Erythroblast (primary cell): Measurements from ENCODE around the gene MYO1D.
"Not testable (repeated sequence)": the region's sequence is repeated elsewhere in the genome, so short reads cannot be mapped to it uniquely, and the experiment has no call there.

Source experiments
- DNase-seq, 2 experiments: peaks; one replicate each; lab custom pipeline; 2025; lab: John Stamatoyannopoulos, UW
- GATA1 ChIP-seq: IDR thresholded peaks from 2 replicates; pipeline ENCODE4 v1.6.1; 2011; ENCODE audit warnings: low read depth, mild to moderate bottlenecking, control low read depth, low read length, moderate library complexity
- POLR2A ChIP-seq: IDR thresholded peaks from 2 replicates; pipeline ENCODE4 v1.6.1; 2011; ENCODE audit warnings: mild to moderate bottlenecking, low read length

Gene MYO1D

DNA sequence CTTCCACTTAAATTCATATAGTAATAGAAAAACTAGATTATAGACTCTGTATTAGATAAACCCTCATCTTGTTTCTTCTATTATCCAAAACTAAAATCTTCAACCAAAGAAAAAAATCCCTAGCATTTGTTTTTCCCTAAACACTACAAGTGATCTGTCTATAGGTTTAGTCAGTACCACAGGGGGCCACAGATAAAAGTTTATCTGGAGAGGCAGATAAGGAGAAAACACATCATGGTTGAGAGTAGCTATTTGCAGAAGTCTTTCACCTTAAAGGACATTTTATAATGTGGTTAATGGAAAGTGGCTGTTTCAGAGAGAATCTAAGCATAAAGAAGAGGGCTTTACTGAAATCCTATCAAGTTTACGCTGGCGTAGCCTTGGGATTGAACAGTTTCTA, 230.0 kb downstream of the MYO1D start:
- TF ChIP-seq GATA1 (no peak), POLR2A (no peak)

DNA sequence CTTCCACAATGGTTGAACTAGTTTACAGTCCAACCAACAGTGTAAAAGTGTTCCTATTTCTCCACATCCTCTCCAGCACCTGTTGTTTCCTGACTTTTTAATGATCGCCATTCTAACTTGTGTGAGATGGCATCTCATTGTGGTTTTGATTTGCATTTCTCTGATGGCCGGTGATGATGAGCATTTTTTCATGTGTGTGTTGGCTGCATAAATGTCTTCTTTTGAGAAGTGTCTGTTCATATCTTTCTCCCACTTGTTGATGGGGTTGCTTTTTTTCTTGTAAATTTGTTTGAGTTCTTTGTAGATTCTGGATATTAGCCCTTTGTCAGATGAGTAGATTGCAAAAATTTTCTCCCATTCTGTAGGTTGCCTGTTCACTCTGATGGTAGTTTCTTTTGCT, 235.4 kb downstream of the MYO1D start:
- not testable (repeated sequence) for DNase-seq

More for the DNA sequence above, 230.0 kb downstream of the MYO1D start:
- DNase-seq, result peak in 1 of 2 experiments; percentile 24

DNA sequence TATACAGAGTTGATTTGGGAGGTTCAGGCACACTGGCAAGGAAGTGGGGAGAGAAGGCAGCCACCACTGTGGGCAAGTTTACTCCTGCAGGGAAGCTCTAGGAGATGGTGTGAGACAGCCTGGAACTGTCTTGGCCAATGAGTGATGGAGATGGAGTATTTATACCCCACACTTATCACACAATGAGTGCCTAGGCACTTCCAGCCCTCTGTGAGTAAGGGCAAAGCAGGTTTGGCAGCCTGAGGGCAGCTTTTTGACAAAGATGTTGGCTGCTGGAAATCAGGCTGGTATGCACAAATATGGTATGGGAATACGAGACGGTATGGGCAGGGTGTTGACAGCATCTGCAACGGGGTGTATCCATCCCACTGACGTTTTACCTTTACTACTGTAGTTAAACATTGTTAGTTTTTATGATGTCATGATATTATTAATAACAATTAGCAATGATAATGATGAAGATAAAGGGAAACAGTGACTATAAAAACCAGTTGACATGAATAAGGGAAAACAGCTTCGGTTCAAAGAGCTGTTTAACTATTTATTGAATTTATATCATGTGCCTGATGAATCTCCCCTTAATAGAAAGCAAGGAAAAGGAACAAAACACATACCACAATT, 240.2 kb downstream of the MYO1D start:
- DNase-seq, result no peak
- no peak for TF ChIP-seq GATA1
- no peak for TF ChIP-seq POLR2A

DNA sequence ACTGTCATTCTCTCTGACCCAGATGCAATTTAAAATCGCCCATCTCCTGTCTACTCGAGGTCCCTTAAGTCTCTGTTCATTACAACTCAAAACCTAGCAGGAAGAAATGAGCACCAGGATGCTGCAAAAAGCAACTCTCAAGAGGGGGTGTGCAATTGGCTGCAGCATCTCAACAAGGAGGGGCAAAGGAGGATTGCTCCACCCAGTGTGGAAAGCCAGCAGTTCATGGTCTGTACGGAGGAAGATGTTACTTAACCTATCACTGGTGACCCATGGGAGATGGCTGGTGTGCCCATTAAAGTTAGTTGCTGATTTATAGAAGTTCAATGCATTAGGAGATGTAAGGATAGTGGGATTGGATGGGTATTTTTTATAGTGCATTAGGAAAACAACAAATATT, 242.8 kb downstream of the MYO1D start:
- TF ChIP-seq GATA1 (no peak), POLR2A (no peak)
- DNase-seq, result no peak

DNA sequence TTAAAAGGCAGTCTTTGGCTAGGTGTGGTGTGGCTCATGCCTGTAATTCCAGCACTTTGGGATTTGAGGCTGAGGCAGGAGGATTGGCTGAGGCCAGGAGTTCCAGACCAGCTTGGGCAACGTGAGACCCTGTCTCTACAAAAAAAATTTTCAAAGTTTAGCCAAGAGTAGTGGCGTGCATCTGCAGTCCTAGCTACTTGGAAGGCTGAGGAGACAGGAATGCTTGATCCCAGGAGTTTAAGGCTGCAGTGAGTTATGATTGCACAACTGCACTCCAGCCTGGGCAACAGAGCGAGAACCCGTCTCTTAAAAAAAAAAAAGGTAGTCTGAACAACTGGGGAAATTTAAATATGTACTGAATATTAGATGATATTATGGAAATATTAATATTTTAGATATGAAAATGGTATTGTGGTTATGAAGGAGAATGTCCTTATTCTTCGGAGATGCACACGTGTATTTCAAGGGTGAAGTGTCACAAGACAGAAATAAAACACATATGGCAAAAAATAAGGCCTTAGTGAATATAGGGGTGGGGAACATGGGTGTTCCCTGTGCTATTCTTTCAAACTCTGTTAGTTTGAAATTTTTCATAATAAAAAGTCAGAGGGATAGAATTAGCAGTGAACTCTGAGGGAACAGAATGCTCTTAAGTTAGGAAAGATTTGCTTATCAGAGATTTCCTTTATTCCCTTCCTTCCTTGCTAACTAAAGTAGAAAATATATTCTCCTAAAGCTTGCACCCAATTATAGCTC, 245.4 kb downstream of the MYO1D start:
- TF ChIP-seq POLR2A (no peak), GATA1 (no peak)

DNA sequence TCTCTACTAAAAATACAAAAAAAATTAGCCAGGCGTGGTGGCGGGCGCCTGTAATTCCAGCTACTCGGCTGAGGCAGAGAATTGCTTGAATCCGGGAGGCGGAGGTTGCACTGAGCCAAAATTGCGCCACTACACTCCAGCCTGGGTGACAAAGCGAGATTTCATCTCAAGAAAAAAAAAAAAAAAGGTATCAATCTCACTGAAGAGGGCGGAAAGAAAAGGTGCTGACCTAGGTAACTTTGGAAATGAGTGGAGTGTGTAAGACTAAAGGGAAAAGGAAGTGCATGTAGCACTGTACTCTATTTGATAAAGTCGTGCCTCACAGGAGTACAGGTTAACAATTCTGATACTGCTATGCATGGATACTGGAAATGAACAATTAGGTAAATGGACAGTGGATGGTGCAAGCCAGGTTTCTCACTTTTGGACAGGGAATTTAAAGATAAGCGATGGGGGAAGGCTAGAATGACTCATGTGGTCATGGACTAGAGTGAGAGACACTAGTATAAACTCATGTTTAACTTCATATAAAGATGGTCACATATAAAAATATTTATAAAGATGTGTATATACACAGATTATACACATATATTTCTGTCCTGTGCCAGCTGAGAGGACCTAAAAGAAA, 247.2 kb downstream of the MYO1D start:
- no peak for DNase-seq
- TF ChIP-seq GATA1, result no peak
- TF ChIP-seq POLR2A, result no peak

More for the DNA sequence above, 245.4 kb downstream of the MYO1D start:
- no peak for DNase-seq

DNA sequence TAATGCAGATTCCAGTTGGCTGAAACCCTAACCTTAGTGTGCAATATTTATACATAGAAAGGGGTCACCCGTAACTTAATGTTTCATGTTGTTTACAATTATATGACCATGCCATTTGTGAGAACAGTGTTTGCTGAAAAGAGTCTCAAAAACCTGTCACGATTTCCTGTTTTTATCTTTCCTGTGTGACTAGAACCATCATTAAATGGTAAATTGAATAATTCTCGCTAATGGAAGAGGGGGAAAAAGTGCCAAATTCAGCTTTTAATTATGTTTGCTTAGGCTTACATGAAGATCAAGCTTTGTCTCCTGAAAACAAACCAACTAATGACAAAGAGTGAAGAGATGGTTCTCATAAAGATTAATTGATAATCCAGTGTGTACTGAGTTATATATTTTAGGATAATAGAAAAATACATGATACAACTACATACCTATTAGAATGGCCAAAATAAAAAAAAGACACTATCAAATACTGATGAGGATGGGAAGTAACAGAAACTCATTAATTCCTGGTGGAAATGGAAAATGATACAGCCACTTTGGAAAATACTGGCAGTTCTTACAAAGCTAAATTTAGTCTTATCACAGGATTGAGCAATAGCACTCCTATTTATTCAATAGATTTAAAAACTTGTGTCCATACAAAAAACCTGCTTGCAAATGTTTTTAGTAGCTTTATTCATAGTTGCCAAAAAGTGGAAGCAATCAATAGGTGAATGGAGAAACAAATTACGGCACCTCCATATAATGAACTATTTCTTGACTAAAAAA, 248.5 kb downstream of the MYO1D start:
- no peak for DNase-seq
- no peak for TF ChIP-seq GATA1

DNA sequence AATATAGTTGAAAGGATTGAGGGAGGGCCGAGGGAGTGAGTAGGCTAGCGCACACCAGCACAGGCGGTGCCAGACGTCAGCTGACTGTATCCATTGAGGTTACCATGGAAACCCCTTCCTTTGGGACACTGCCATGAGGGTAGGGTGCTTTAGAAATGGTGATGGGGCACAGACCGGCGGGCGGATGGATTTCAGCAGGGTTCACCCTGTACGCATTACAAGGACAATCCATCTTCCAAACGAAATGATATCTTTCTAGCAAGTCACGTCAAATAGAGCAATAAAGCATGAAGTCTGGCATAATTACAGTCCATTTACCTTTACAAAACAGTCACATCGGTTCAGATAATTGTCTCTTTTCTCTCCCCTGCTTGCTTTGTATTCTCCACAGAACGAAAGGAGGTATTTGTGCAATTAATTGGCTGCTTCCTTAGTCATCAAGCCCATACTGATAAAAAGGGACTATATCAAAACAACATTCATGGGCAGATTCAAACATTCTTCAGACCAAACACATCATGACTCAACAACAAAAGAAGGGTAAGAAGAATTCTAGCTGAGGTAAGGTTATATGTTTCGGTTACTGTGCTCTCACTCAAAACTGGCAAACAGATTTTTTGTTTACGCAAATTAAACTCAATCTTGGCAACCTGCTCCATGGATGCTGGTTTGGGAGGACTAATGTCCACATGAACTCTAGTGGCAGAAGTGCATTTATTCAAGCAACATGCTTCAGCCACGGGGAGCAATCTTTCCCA, 249.5 kb downstream of the MYO1D start:
- DNase-seq, result no peak

DNA sequence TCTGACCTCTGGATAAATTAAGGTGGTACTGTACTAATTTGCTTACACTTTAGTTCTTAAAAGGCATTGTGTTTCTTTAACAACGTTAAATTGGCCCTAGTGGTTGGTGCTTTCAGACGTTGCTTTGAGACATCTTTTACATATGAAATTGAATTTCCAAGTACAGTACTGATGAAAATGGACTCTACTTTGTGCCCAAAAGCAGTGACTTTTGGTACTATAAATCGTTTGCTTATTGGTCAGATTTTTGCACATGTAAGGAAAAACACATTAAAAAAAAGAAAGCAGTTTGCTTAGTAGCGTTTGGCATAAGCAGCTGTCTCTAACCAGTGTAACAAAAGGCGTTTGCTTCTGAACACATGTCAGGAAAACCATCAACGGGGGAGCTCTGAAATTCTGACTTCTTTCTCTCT, 250.5 kb downstream of the MYO1D start:
- no peak for DNase-seq
- TF ChIP-seq POLR2A (no peak), GATA1 (no peak)

More for the DNA sequence above, 249.5 kb downstream of the MYO1D start:
- TF ChIP-seq GATA1, result no peak
- no peak for TF ChIP-seq POLR2A

DNA sequence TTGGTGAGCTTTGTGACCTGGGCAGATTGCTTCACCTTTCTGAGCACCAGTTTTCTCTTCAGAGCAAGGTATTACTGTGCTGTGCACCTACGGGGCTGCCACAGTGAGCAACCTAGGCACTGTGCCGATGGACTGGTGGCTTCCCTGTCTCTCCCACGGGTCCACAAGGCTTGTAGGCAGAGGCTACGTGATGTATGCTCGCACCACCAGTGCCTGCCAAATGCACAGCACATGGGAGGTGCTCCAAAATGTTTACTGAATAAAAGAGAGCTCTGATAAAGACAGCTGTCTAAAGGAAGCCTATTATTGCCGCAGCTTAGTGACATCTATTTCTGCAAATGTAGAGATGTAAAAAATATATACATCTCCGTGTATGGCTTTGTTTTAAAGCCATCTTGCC, 251.0 kb downstream of the MYO1D start:
- DNase-seq, result no peak
- no peak for TF ChIP-seq POLR2A
- no peak for TF ChIP-seq GATA1

DNA sequence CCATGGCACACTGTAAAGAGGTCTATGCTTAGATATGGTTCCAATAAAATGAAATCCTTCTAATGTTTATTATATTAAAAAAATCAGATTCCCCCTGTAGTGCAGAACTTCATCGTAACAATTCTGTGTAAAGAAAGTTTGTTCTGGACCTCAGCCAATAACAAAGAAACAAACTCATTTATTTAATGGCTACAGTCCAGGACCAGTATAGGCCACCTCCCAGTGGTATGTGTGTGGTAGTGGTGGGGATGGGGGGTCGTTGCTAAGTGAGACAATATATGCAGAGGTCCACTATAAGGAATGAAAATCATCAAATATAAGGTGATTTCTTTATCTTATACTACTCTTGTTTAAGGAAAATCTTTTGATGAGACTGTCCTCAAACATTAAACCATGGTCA, 253.7 kb downstream of the MYO1D start:
- TF ChIP-seq GATA1 (no peak), POLR2A (no peak)
- no peak for DNase-seq

DNA sequence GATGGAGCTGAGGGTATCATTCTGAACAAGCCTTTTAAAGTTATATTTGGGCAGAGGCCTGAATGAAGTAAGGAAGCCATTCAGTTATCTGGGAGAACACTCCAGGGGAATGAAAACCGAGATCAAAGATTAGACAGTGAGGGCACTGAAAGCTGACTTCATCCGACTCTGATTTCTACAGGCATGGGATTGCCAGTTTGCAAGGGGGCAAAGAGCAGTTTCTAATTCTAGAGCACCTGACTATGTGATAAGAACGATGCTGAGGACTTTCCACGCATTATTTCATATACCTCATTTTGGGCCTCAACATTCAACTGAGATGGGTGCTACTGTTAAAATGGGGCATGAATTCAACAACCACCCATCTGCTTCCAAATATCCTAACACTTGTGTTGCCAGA, 254.4 kb downstream of the MYO1D start:
- no peak for DNase-seq

DNA sequence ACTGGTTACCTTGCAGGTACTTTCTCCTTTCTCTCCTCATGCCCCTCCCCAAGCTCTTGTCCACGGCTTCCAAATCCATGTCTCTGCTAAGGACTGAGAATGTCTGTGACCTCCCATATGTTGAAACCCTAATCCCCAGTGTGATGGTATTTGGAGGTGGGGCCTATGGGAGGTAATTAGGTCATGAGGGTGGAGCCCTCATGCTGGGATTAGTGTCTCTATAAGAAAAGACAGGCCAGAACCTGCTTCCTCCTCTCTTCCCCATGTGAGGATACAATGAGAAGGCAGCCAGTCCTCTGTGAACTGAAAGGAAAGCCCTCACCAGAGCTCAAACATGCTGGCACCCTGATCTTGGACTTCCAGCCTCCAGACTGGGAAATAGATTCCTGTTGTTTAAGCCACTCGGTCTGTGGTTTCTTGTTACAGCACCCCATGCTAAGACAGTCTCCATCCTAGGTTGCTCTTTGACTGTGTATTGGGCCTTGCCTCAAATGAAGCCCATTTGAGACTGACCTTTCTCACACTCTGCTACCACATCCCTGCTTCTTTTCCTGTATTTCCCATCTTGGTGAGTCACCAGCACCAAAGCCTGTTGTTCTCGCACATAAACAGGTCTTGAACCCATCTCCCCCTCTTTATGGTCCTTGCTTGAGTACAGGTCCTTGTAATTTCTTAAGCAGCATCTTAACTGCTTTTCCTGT, 255.2 kb downstream of the MYO1D start:
- no peak for DNase-seq
- TF ChIP-seq POLR2A (no peak), GATA1 (no peak)

More for the DNA sequence above, 254.4 kb downstream of the MYO1D start:
- TF ChIP-seq GATA1, result no peak
- no peak for TF ChIP-seq POLR2A

DNA sequence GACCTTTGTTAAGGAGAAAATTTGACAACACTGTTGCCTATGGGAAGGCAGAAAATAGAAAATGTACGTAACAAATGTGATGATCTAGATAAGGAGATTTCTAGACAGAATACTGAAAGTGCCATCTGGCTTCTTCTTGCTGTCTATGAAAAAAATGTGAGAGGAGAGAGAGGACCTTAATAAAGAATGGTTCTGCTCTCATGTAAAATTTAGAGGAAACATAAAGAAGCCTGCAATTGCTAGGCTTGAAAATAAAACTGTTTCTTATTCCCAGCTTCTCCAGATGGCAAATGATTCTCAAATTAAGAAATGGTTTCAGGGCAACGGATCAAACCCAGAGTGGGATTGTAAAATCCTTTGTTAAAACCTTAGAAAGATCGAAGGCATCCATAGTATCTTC, 261.6 kb downstream of the MYO1D start:
- no peak for TF ChIP-seq GATA1
- no peak for TF ChIP-seq POLR2A
- no peak for DNase-seq
